Measurements from ENCODE around the gene BEND3. TPM values are rescaled to one million over a fixed set of nuclear protein-coding genes. Genes with fewer than 3 reads are reported as not detected.

Gene BEND3
- total RNA-seq, 1 experiment from 2014 or later, result 11.8 TPM

DNA sequence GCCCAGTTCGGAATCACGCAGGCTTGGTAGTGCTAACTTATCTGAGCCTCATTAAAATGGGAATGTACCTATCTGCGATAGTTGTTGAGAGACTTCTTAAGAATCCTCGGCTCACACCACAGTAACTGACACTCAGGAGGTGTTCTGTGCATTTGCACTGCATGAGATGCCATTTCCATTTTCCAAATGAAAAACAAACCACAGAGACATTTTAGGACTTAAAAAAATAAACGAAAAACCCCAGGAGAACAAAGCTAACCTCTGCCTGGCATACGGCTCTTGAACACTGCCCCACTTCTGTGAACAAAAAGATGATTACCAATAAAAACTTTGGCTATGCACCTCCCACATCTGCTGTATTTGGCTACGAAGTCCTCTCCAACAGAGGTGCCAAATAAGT, 37.6 kb downstream of the BEND3 start:
- H3K4me3 Mint-ChIP-seq (ENCODE audit: low read depth, unreplicated experiment), result no peak overlapping the region
- intact Hi-C loops (cut with micrococcal nuclease; ENCODE audit: unreplicated experiment), result no loop called here
- no peaks in the 10 kb centered on the region for H3K27me3 Mint-ChIP-seq (ENCODE audit: unreplicated experiment)
- no peak for TF ChIP-seq CTCF (IDR thresholded peaks at IDR 0.05; ENCODE audit: unreplicated experiment)
- H3K36me3 Mint-ChIP-seq (ENCODE audit: insufficient read depth, unreplicated experiment), result no peaks in the 10 kb centered on the region
- no TSS peak for BruUV-seq (replicated peaks)
- CTCF ChIA-PET, result no interaction called here
- no peaks in the 10 kb centered on the region for H3K4me1 Mint-ChIP-seq (ENCODE audit: low read depth, unreplicated experiment)
- DNase-seq, result no peak
- no peaks in the 10 kb centered on the region for H3K9me3 Mint-ChIP-seq (ENCODE audit: low read depth, unreplicated experiment)
- no peak overlapping the region for H3K27ac Mint-ChIP-seq (ENCODE audit: unreplicated experiment)

DNA sequence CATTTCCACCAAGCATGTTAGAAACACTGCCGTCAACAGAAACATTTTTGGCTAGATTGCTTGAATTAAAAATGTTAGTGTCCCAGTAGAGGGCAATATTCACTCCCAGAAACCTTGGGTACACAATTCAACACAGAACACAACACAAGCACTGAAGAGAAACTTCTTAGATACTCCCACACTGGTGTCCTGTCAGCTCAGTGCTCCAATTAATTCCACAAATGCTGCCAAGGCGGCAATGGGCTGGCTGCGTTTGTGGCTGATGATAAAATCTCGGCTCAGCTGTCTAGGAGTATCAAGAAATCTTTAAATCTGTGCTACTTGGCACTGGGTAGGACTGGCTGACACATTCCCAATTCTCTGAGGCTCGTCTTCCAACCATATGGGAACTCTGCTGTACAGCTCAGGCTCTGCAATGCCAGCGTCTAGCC, 39.3 kb downstream of the BEND3 start:
- CTCF ChIA-PET, result no interaction called here
- Mint-ChIP-seq H3K9me3 (ENCODE audit: low read depth, unreplicated experiment) (no peaks in the 10 kb centered on the region), H3K4me3 (ENCODE audit: low read depth, unreplicated experiment) (no peak overlapping the region), H3K27me3 (ENCODE audit: unreplicated experiment) (no peaks in the 10 kb centered on the region), H3K36me3 (ENCODE audit: insufficient read depth, unreplicated experiment) (no peaks in the 10 kb centered on the region), H3K4me1 (ENCODE audit: low read depth, unreplicated experiment) (no peaks in the 10 kb centered on the region), H3K27ac (ENCODE audit: unreplicated experiment) (no peak overlapping the region)
- BruUV-seq (replicated peaks), result no TSS peak
- TF ChIP-seq CTCF (IDR thresholded peaks at IDR 0.05; ENCODE audit: unreplicated experiment), result no peak
- no peak for DNase-seq
- intact Hi-C loops (cut with micrococcal nuclease; ENCODE audit: unreplicated experiment), result no loop called here

DNA sequence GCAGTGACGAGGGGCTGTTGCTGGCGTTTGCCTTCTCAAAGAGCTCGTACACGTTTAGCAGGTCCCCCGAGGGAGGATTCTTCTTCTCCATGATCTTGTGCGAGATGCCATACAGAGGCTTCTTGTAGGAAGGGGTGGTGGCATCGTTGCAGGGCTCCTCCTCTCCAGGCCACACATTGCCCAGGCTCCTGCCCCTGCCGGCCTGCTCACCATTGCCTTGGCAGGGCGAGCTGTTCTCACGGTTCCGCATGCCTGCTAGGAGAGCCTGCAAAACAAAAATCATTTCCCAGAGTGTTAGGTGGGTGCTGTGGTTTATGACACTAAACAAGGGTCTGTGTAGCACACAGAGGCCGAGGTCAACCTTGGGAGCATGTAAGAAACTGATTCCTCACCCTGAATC, 44.6 kb downstream of the BEND3 start:
- no TSS peak for BruUV-seq (replicated peaks)
- intact Hi-C loops (cut with micrococcal nuclease; ENCODE audit: unreplicated experiment), result no loop called here
- no peaks in the 10 kb centered on the region for H3K9me3 Mint-ChIP-seq (ENCODE audit: low read depth, unreplicated experiment)
- no peak for DNase-seq
- no peaks in the 10 kb centered on the region for H3K27me3 Mint-ChIP-seq (ENCODE audit: unreplicated experiment)
- H3K4me3 Mint-ChIP-seq (ENCODE audit: low read depth, unreplicated experiment), result no peak overlapping the region
- no peak for TF ChIP-seq CTCF (IDR thresholded peaks at IDR 0.05; ENCODE audit: unreplicated experiment)
- no peaks in the 10 kb centered on the region for H3K36me3 Mint-ChIP-seq (ENCODE audit: insufficient read depth, unreplicated experiment)
- peaks cover 14% of the 10 kb centered on the region for H3K4me1 Mint-ChIP-seq (ENCODE audit: low read depth, unreplicated experiment)
- CTCF ChIA-PET, result no interaction called here
- no peak overlapping the region for H3K27ac Mint-ChIP-seq (ENCODE audit: unreplicated experiment)

- no peak for TF ChIP-seq CTCF (IDR thresholded peaks at IDR 0.05; ENCODE audit: unreplicated experiment)
- DNase-seq, result no peak
- H3K27me3 Mint-ChIP-seq (ENCODE audit: unreplicated experiment), result no peaks in the 10 kb centered on the region
- intact Hi-C loops (cut with micrococcal nuclease; ENCODE audit: unreplicated experiment), result no loop called here
- no peaks in the 10 kb centered on the region for H3K36me3 Mint-ChIP-seq (ENCODE audit: insufficient read depth, unreplicated experiment)
- no peaks in the 10 kb centered on the region for H3K9me3 Mint-ChIP-seq (ENCODE audit: low read depth, unreplicated experiment)
- H3K4me3 Mint-ChIP-seq (ENCODE audit: low read depth, unreplicated experiment), result no peak overlapping the region
- H3K4me1 Mint-ChIP-seq (ENCODE audit: low read depth, unreplicated experiment), result peaks cover 18% of the 10 kb centered on the region
- no peak overlapping the region for H3K27ac Mint-ChIP-seq (ENCODE audit: unreplicated experiment)
- BruUV-seq (replicated peaks), result no TSS peak
- CTCF ChIA-PET, result no interaction called here
These were observed 45.4 kb downstream of the BEND3 start for GRCh38 chr6:107069631-107070548.
